ENCODE measurements around the gene DBP. TPM values are rescaled to one million over a fixed set of nuclear protein-coding genes. Genes with fewer than 3 reads are reported as not detected.

The DBP gene
- total RNA-seq, 2 donors from 2014 or later, result 14.3 to 52.7 TPM

- DNase-seq (ENCODE audit: low spot score), result no peak
- Histone ChIP-seq H3K36me3 (no peaks in the 10 kb centered on the region), H3K27ac (no peak overlapping the region), H3K9me3 (no peaks in the 10 kb centered on the region), H3K4me3 (no peak overlapping the region), H3K4me1 (replicated peaks) (no peaks in the 10 kb centered on the region), H3K27me3 (replicated peaks; ENCODE audit: insufficient read depth) (no peaks in the 10 kb centered on the region)
- intact Hi-C loops (cut with DNase I), result no loop called here
- 68% methylated on average over 30 of the region's 30 CpGs for WGBS
- TF ChIP-seq, protein P1, sequence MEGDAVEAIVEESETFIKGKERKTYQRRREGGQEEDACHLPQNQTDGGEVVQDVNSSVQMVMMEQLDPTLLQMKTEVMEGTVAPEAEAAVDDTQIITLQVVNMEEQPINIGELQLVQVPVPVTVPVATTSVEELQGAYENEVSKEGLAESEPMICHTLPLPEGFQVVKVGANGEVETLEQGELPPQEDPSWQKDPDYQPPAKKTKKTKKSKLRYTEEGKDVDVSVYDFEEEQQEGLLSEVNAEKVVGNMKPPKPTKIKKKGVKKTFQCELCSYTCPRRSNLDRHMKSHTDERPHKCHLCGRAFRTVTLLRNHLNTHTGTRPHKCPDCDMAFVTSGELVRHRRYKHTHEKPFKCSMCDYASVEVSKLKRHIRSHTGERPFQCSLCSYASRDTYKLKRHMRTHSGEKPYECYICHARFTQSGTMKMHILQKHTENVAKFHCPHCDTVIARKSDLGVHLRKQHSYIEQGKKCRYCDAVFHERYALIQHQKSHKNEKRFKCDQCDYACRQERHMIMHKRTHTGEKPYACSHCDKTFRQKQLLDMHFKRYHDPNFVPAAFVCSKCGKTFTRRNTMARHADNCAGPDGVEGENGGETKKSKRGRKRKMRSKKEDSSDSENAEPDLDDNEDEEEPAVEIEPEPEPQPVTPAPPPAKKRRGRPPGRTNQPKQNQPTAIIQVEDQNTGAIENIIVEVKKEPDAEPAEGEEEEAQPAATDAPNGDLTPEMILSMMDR (IDR thresholded peaks at IDR 0.05), result no peak
- no peak for TF ChIP-seq POLR2A (IDR thresholded peaks at IDR 0.05)
- TF ChIP-seq POLR2AphosphoS5 (IDR thresholded peaks at IDR 0.05), result no peak
Measured at GRCh38 chr19:48598996-48599700, 38.0 kb downstream of the DBP start.

- Histone ChIP-seq H3K4me1 (replicated peaks) (no peaks in the 10 kb centered on the region), H3K27ac (no peak overlapping the region), H3K27me3 (replicated peaks; ENCODE audit: insufficient read depth) (no peaks in the 10 kb centered on the region), H3K4me3 (no peak overlapping the region), H3K9me3 (no peaks in the 10 kb centered on the region), H3K36me3 (no peaks in the 10 kb centered on the region)
- 81% methylated on average over 39 of the region's 39 CpGs for WGBS
- DNase-seq (ENCODE audit: low spot score), result no peak
- intact Hi-C loops (cut with DNase I), result no loop called here
- TF ChIP-seq POLR2A (IDR thresholded peaks at IDR 0.05), result no peak
- no peak for TF ChIP-seq POLR2AphosphoS5 (IDR thresholded peaks at IDR 0.05)
- TF ChIP-seq, protein P1 (IDR thresholded peaks at IDR 0.05), result no peak
Measured at GRCh38 chr19:48596679-48597465, 40.3 kb downstream of the DBP start.

- H3K36me3 ChIP-seq, result no peaks in the 10 kb centered on the region
- H3K4me3 ChIP-seq, result no peak overlapping the region
- no peaks in the 10 kb centered on the region for H3K27me3 ChIP-seq (replicated peaks; ENCODE audit: insufficient read depth)
- DNase-seq (ENCODE audit: low spot score), result no peak
- H3K27ac ChIP-seq, result no peak overlapping the region
- 93% methylated on average over 4 of the region's 4 CpGs for WGBS
- TF ChIP-seq POLR2A (IDR thresholded peaks at IDR 0.05) (no peak), POLR2AphosphoS5 (IDR thresholded peaks at IDR 0.05) (no peak)
- TF ChIP-seq, protein P1 (IDR thresholded peaks at IDR 0.05), result no peak
- intact Hi-C loops (cut with DNase I), result no loop called here
- H3K4me1 ChIP-seq (replicated peaks), result no peaks in the 10 kb centered on the region
- no peaks in the 10 kb centered on the region for H3K9me3 ChIP-seq
Measured at GRCh38 chr19:48596237-48596636, 40.9 kb downstream of the DBP start.

DNA sequence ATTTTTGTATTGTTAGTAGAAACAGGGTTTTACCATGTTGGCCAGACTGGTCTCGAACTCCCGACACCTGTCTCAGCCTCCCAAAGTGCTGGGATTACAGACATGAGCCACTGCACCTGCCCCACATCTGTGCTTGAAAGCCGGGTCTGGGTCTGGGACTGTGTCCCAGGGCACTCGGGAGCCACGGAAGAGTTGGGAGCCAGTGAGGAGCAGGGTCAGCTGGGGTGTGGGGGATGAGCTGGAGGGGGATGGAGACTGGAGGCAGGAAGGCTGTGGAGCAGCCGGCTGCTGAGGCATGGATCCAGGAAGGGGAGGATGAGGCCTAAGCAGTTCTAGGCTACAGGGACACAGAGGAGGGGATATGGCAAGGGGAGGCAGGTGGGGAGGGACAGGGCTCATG lies 41.3 kb downstream of the DBP start:
- no peak overlapping the region for H3K27ac ChIP-seq
- H3K36me3 ChIP-seq, result no peaks in the 10 kb centered on the region
- no peaks in the 10 kb centered on the region for H3K27me3 ChIP-seq (replicated peaks; ENCODE audit: insufficient read depth)
- WGBS, result 73% methylated on average over 6 of the region's 6 CpGs
- no peak for DNase-seq (ENCODE audit: low spot score)
- H3K9me3 ChIP-seq, result no peaks in the 10 kb centered on the region
- intact Hi-C loops (cut with DNase I), result no loop called here
- H3K4me3 ChIP-seq, result no peak overlapping the region
- H3K4me1 ChIP-seq (replicated peaks), result no peaks in the 10 kb centered on the region
- TF ChIP-seq, protein P1 (IDR thresholded peaks at IDR 0.05), result no peak
- TF ChIP-seq POLR2A (IDR thresholded peaks at IDR 0.05), result no peak
- no peak for TF ChIP-seq POLR2AphosphoS5 (IDR thresholded peaks at IDR 0.05)

Measured in prostate gland (tissue), 2 donors.